BE2C (cell line): Measurements from ENCODE around the gene INSC.

Experiments
- DNase-seq: peaks from one replicate; pipeline ENCODE4 v3.0.0-alpha.2; 2020
- H3K27me3 ChIP-seq: fragments of 250-450 bp; sonication (Bioruptor Pico); 2 replicates; pipeline ENCODE4 v1.5.1; 2020; ENCODE audit warnings: mild to moderate bottlenecking
- H3K36me3 ChIP-seq: fragments of 250-450 bp; sonication (Bioruptor Pico); 2 replicates; pipeline ENCODE4 v1.5.1; 2020; ENCODE audit warnings: mild to moderate bottlenecking
- H3K4me1 ChIP-seq: fragments of 250-450 bp; sonication (Bioruptor Pico); 2 replicates; pipeline ENCODE4 v1.5.1; 2020
- H3K4me3 ChIP-seq: 2 replicates; pipeline ENCODE4 v1.5.1; 2011; ENCODE audit warnings: low read depth, low read length
- H3K9me3 ChIP-seq: fragments of 250-450 bp; sonication (Bioruptor Pico); 2 replicates; pipeline ENCODE4 v1.5.1; 2020
- CTCF ChIP-seq: IDR thresholded peaks from 2 replicates; pipeline ENCODE4 v1.5.1; 2012; ENCODE audit warnings: mild to moderate bottlenecking, low read depth, low read length

Gene INSC

DNA sequence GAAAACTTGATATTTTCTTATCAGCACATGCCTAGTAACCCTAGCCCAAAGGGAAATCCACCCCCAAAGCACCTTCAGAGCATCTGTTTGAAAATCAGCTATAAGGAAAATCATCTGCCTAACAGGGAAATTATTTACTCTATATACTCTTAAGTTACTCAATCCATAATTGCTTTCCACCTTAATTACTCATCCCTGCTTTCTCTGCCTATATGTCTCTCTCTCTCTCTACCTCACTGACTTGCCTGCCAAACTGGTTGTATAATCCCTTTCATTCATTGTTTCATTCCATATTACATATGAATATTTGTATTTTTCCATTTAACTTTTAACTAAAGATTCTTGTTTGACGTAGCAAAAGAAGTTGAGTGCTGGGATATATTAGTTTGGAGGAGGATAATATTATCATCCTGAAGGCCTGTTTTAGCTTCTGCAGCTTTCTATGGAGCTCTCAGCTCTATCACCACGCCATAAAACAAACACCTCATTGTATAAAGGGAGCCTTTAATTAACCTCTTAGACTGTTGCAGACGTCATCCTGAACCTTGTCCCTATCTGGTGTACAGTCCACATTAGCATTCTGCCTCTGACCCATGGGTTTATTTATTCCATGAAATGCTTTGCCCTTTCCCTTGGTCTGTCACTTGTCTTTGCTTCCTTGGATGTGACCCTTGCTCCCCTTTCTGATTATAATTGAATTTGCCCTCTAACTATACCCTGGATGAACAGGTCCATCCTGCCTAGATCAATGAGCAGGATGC is 98.9 kb downstream of the INSC start:
- DNase-seq = no peak
- H3K4me3 ChIP-seq = no peak overlapping the region
- no peaks in the 10 kb centered on the region for H3K27me3 ChIP-seq
- H3K9me3 ChIP-seq = no peaks in the 10 kb centered on the region
- H3K4me1 ChIP-seq = no peaks in the 10 kb centered on the region; the same call in 1 of the 2 replicates
- H3K36me3 ChIP-seq = no peaks in the 10 kb centered on the region
- no peak for TF ChIP-seq CTCF

DNA sequence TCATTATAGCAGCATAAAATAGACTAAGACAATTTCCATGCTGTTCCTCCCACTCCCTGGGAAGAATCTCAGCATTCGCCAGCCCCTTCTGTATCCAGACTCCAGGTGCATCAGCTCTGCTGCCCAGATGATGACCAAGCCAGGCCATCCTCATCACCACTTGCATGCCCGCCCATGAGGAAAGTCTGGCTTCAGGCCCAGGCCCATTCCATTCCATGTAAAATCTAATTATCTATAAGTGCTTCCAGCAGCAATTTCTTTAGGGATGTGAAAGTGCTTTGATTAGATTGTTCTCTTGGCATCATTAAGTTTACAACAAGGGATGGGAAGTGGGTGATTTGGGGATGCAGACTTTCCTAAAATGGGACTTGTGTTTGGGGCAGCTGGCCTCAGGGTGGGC is 100.3 kb downstream of the INSC start:
- peak; percentile 61 for DNase-seq

GRCh38 chr11:15216678-15217077 is 102.0 kb downstream of the INSC start:
- Histone ChIP-seq H3K9me3 (no peaks in the 10 kb centered on the region), H3K36me3 (no peaks in the 10 kb centered on the region), H3K27me3 (no peaks in the 10 kb centered on the region), H3K4me1 (peaks cover 9% of the 10 kb centered on the region), H3K4me3 (no peak overlapping the region)
- no peak for DNase-seq
- peak; percentile 38 for TF ChIP-seq CTCF

More for the DNA sequence above, 100.3 kb downstream of the INSC start:
- Histone ChIP-seq H3K36me3 (no peaks in the 10 kb centered on the region), H3K4me1 (peaks cover 8% of the 10 kb centered on the region), H3K9me3 (no peaks in the 10 kb centered on the region), H3K27me3 (no peaks in the 10 kb centered on the region), H3K4me3 (no peak overlapping the region)
- no peak for TF ChIP-seq CTCF

DNA sequence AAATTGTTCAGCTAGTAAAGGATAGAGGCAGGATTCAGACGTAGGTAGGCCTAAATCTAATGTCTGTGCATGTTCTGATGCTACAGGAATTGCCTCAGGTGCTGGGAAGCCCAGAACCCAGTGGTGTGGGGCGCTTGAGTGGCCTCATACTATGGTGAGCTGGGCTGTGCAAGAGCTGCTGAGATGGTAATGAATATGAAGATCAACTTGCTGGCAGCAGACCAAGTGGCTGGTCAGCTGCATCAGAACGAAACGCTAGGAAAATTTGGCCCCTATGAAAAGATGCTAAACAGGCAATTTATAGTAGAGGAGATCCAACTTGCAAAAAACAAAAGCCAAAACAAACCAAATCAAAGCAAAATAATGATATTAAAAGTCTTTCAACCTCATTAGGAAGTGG is 102.7 kb downstream of the INSC start:
- no peak overlapping the region for H3K4me3 ChIP-seq
- TF ChIP-seq CTCF = no peak

GRCh38 chr11:15222777-15223176 is 108.1 kb downstream of the INSC start:
- TF ChIP-seq CTCF = no peak
- H3K4me3 ChIP-seq = no peak overlapping the region
- H3K27me3 ChIP-seq = no peaks in the 10 kb centered on the region
- H3K4me1 ChIP-seq = peaks cover 9% of the 10 kb centered on the region
- no peaks in the 10 kb centered on the region for H3K9me3 ChIP-seq
- no peaks in the 10 kb centered on the region for H3K36me3 ChIP-seq
- DNase-seq = no peak

More for the DNA sequence above, 102.7 kb downstream of the INSC start:
- Histone ChIP-seq H3K9me3 (no peaks in the 10 kb centered on the region), H3K27me3 (no peaks in the 10 kb centered on the region), H3K36me3 (no peaks in the 10 kb centered on the region), H3K4me1 (peaks cover 9% of the 10 kb centered on the region)
- no peak for DNase-seq

- no peak for TF ChIP-seq CTCF
- peak; percentile 16 for DNase-seq
- Histone ChIP-seq H3K4me1 (peaks cover 9% of the 10 kb centered on the region), H3K9me3 (no peaks in the 10 kb centered on the region), H3K36me3 (no peaks in the 10 kb centered on the region), H3K27me3 (no peaks in the 10 kb centered on the region), H3K4me3 (no peak overlapping the region)
Measured at GRCh38 chr11:15223318-15223717, 108.6 kb downstream of the INSC start.
